LNCaP clone FGC (cell line): ENCODE measurements around the gene CCDC93.

ENCODE experiments used
- DNase-seq: peaks from one replicate; pipeline ENCODE4 v3.0.0-alpha.2; 2011; ENCODE audit warnings: low read depth
- H3K4me3 ChIP-seq: 2 replicates; pipeline ENCODE4 v1.5.1; 2011; ENCODE audit warnings: mild to moderate bottlenecking, low read depth, low read length, control low read depth
- CTCF ChIP-seq: IDR thresholded peaks from 2 replicates; pipeline ENCODE4 v1.5.1; 2012; ENCODE audit warnings: mild to moderate bottlenecking; ENCODE audit not compliant: control insufficient read depth, insufficient read depth; ENCODE audit errors: extremely low read depth

CCDC93 gene

GRCh38 chr2:117976581-117976980 lies 37.3 kb downstream of the CCDC93 start:
- no peak for DNase-seq
- H3K4me3 ChIP-seq, result no peak overlapping the region
- no peak for TF ChIP-seq CTCF

DNA sequence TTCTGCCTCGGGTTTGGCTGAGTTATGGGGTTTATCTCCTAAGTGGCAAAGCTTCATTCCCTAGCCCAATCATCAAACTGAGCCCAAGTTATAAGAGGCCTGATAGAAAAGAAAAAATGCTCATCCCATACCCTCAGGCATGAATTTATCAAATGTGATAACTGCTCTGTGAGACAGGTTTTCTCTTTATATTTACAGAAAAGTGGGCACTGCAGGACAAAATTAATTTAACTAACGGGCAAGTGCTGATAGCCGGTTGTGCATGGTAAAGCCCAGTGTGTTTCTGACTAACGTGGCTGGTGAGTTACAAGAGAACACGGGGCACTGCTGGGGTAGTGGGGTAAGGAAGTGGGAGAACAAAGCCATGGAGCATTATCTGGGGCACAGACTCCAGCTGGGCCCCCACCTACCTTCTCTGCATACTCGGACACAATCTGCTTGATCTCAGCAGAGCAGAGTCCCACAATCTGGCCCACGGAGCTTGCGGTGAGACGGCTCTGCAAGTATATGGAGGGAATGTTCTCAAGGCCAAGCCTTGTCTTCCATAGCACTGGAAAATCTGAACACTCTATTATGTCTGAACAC lies 40.3 kb downstream of the CCDC93 start:
- TF ChIP-seq CTCF, result no peak
- H3K4me3 ChIP-seq, result no peak overlapping the region
- DNase-seq, result no peak

- no peak for TF ChIP-seq CTCF
- no peak for DNase-seq
These were observed 41.3 kb downstream of the CCDC93 start for GRCh38 chr2:117972476-117973123.

DNA sequence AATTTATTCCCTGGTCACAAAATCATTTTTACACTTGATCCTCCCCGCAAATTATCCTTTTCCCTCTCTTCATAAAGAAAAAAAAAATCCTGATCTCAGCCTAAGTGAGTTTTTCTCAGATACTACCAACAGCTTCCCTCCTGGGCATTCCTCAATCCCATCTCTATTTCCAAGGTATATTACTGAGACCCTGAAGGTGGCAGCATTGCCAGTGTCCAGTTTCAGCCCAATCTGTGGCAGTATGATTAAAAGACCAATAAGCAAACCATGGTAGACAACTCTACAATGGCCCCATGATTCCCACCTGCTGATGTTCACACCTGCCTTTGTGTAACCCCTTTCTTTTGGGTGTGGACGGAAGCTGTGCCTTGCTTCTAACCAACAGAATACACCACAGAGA lies 45.1 kb downstream of the CCDC93 start:
- no peak for TF ChIP-seq CTCF
- H3K4me3 ChIP-seq, result no peak overlapping the region
- DNase-seq, result no peak

More at GRCh38 chr2:117972476-117973123, 41.3 kb downstream of the CCDC93 start:
- no peak overlapping the region for H3K4me3 ChIP-seq

DNA sequence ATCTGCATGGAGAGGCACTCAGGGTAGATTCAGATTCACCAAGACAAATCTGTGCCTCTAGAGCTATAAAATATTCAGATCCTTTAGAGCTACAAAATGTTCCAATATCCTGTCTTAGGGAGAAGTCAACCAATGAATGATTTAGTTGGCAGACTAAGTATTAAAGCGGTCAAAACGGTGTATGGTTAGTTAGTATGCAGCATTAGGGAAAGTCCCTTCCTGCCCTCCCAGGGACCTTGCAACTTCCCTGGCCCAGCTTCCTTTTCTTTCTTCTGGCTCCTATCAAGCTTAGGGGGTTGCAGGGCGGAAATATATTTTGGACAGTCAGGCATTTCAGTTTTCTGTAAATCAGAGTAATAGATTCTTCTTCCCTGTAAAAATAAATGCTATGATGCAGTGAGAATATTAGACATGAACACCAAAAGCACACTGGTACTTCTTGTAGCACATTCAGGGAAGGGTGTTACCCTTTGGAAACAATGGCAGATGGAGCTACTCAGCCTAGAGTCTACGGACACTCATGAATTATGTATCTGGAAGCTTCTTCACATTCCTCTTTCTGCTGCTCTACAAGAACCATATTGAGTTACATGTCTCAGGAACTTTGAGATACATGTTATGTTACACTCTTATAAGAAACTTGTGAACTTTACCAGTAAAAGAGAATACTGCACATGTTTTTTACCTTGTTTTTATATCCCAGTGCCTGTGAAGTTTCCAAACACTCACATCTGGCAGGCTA lies 45.7 kb downstream of the CCDC93 start:
- no peak for DNase-seq
- no peak for TF ChIP-seq CTCF
- H3K4me3 ChIP-seq, result no peak overlapping the region

- no peak for TF ChIP-seq CTCF
These were observed 50.4 kb downstream of the CCDC93 start for GRCh38 chr2:117963446-117963845.

GRCh38 chr2:117961201-117961600 lies 52.7 kb downstream of the CCDC93 start:
- peak; percentile 78 for DNase-seq
- no peak overlapping the region for H3K4me3 ChIP-seq
- no peak for TF ChIP-seq CTCF

More at GRCh38 chr2:117963446-117963845, 50.4 kb downstream of the CCDC93 start:
- no peak for DNase-seq
- H3K4me3 ChIP-seq, result no peak overlapping the region
